Kidney (tissue), 14 donors: Measurements from ENCODE around the gene PCBP2. TPM values are rescaled to one million over a fixed set of nuclear protein-coding genes. Genes with fewer than 3 reads are reported as not detected.

Experiments
- DNase-seq, 5 donors: peaks; one replicate each; pipeline ENCODE4 v3.0.0-alpha.2; 2013 to 2020
- FAIRE-seq: peaks from 2 replicates; lab custom pipeline; 2012; peaks lifted over from hg19 to GRCh38; lab: Jason Lieb, UNC
- H3K27ac ChIP-seq, 2 donors: one replicate each; pipeline ENCODE4 v1.7.0; 2013; ENCODE audit warnings: low read depth in 2 of 2, low read length in 2 of 2, inconsistent platforms in 1 of 2
- H3K27me3 ChIP-seq: one replicate; pipeline ENCODE4 v1.7.1; 2013; ENCODE audit warnings: low read length, inconsistent platforms; ENCODE audit not compliant: control insufficient read depth, insufficient read depth
- H3K36me3 ChIP-seq, 3 donors: one replicate each; pipeline versions ENCODE4 v1.7.0 to v1.7.1; 2013; ENCODE audit warnings: low read length in 3 of 3, control low read depth in 1 of 3, inconsistent platforms in 1 of 3; ENCODE audit not compliant: insufficient read depth in 3 of 3, control insufficient read depth in 2 of 3
- H3K4me1 ChIP-seq, 3 donors: one replicate each; pipeline versions ENCODE4 v1.7.0 to v1.7.1; 2013; ENCODE audit warnings: low read length in 3 of 3, inconsistent platforms in 1 of 3, low read depth in 1 of 3; ENCODE audit not compliant: control insufficient read depth in 2 of 3, insufficient read depth in 2 of 3
- H3K4me3 ChIP-seq, 3 donors: one replicate each; pipeline versions ENCODE4 v1.7.0 to v1.8.1; 2013; ENCODE audit warnings: low read length in 3 of 3, control low read depth in 1 of 3, inconsistent platforms in 1 of 3
- H3K9ac ChIP-seq, 3 donors: one replicate each; pipeline versions ENCODE4 v1.7.0 to v1.7.1; 2013; ENCODE audit warnings: low read length in 3 of 3, control low read depth in 1 of 3, inconsistent platforms in 1 of 3
- H3K9me3 ChIP-seq, 3 donors: one replicate each; pipeline versions ENCODE4 v1.7.0 to v1.7.1; 2013; ENCODE audit warnings: low read length in 3 of 3, control low read depth in 1 of 3, inconsistent platforms in 1 of 3; ENCODE audit not compliant: control insufficient read depth in 2 of 3, insufficient read depth in 1 of 3
- CTCF ChIP-seq: IDR thresholded peaks from 3 replicates; pipeline ENCODE4 v1.5.1; 2012; ENCODE audit warnings: mild to moderate bottlenecking, moderate library complexity, borderline replicate concordance; ENCODE audit not compliant: insufficient read depth; ENCODE audit errors: extremely low read depth
- intact Hi-C: fragments of 100-400 bp; cut with DNase I; formaldehyde crosslinking; loops from one replicate; pipeline ENCODE4 v1.11.1; 2022
- polyA plus RNA-seq: library from polyadenylated mRNA; stranded (reverse); fragments of 350-450 nt; fragmentation: Illumina TruSeq; extraction: RNeasy Lipid Tissue Mini Kit (QIAGEN cat#74804); gene quantifications from one replicate; pipeline ENCODE4 v1.2.3, GENCODE V29; 2014; ENCODE audit warnings: low read depth, low replicate concordance; ENCODE audit not compliant: insufficient read depth
- total RNA-seq: library from RNA; stranded (reverse); fragmentation: NEBNext Ultra II Directional; extraction: Animal tissue kit (Norgen Biotek cat#: 25700); gene quantifications from one replicate; pipeline ENCODE4 v1.2.1, GENCODE V29; 2021
- donor health status: control.
- donor health status: control.
- donor health status: control.
- donor health status: control.
- donor health status: control.
- donor health status: DM: yes; HTN: yes; CAD: no.
- donor health status: Normal renal cell carcinoma (clear cell type).

PCBP2 gene
- total and polyA plus RNA-seq, 2 donors from 2014 or later = 597 to 732 TPM

- H3K4me3 ChIP-seq = peak overlapping the region in 2 of 3 donors; percentile 79 to 82
- H3K27ac ChIP-seq = no peak overlapping the region
- H3K4me1 ChIP-seq = peaks cover 5 to 15% (median 12%) of the 10 kb centered on the region in 3 donors
- intact Hi-C loops = no loop called here
- H3K36me3 ChIP-seq = peaks cover 24 to 50% (median 32%) of the 10 kb centered on the region in 3 donors
- H3K27me3 ChIP-seq = no peaks in the 10 kb centered on the region
- FAIRE-seq (no peak), DNase-seq (peak in 1 of 5 donors; percentile 21)
- H3K9me3 ChIP-seq = no peaks in the 10 kb centered on the region
- peak overlapping the region in 1 of 3 donors; percentile 91 for H3K9ac ChIP-seq
- TF ChIP-seq CTCF = no peak
Observed at GRCh38 chr12:53454707-53455106, 2.8 kb downstream of the PCBP2 start.

- H3K9ac ChIP-seq = peak overlapping the region in 1 of 3 donors; percentile 10
- no peak for TF ChIP-seq CTCF
- FAIRE-seq = no peak
- H3K27me3 ChIP-seq = no peaks in the 10 kb centered on the region
- H3K36me3 ChIP-seq = peaks cover 37 to 71% (median 52%) of the 10 kb centered on the region in 3 donors
- H3K4me3 ChIP-seq = no peak overlapping the region
- no peaks in the 10 kb centered on the region for H3K9me3 ChIP-seq
- no peak overlapping the region for H3K27ac ChIP-seq
- intact Hi-C loops = no loop called here
- DNase-seq = no peak
- peaks cover 5 to 21% (median 17%) of the 10 kb centered on the region in 3 donors for H3K4me1 ChIP-seq
Observed at GRCh38 chr12:53456654-53457366, 4.9 kb downstream of the PCBP2 start.

GRCh38 chr12:53459097-53459496 is 7.2 kb downstream of the PCBP2 start:
- Histone ChIP-seq H3K9ac (no peak overlapping the region), H3K4me1 (peaks cover 2 to 23% (median 18%) of the 10 kb centered on the region in 3 donors), H3K27ac (no peak overlapping the region), H3K27me3 (no peaks in the 10 kb centered on the region), H3K9me3 (no peaks in the 10 kb centered on the region), H3K4me3 (no peak overlapping the region), H3K36me3 (peaks cover 44 to 93% (median 73%) of the 10 kb centered on the region in 3 donors)
- intact Hi-C loops = no loop called here
- no peak for TF ChIP-seq CTCF
- DNase-seq (no peak), FAIRE-seq (no peak)
